ENCODE results near the gene MTHFD2L. TPM values are rescaled to one million over a fixed set of nuclear protein-coding genes. Genes with fewer than 3 reads are reported as not detected.
"Not testable (repeated sequence)": the region's sequence is repeated elsewhere in the genome, so short reads cannot be mapped to it uniquely, and the experiment has no call there.

The MTHFD2L gene
- total RNA-seq, 6 experiments from 2014 or later = 5.2 to 9.0 (median 8.1) TPM

- no peak for DNase-seq
- 0 out of 2 replicates have a peak, but pooled peaks cover under 1% of the 10 kb centered on the region for H3K9me3 Mint-ChIP-seq
- H3K36me3 Mint-ChIP-seq (ENCODE audit: low read depth) = peaks cover 10% of the 10 kb centered on the region; the same call in 1 of the 2 replicates
- H3K27ac Mint-ChIP-seq = no peak overlapping the region
- no peak for TF ChIP-seq CTCF (IDR thresholded peaks at IDR 0.05)
- no peak overlapping the region for H3K4me3 Mint-ChIP-seq
- H3K27me3 Mint-ChIP-seq (ENCODE audit: insufficient read depth) = no peaks in the 10 kb centered on the region; the same call in 1 of the 2 replicates
- peaks cover 6% of the 10 kb centered on the region for H3K4me1 Mint-ChIP-seq (ENCODE audit: low read depth)
Observed at GRCh38 chr4:74125029-74125428, 32.9 kb upstream of the MTHFD2L start.

GRCh38 chr4:74127745-74128144, 30.2 kb upstream of the MTHFD2L start:
- no peak for DNase-seq
- peaks cover 27% of the 10 kb centered on the region; the same call in 1 of the 2 replicates for H3K36me3 Mint-ChIP-seq (ENCODE audit: low read depth)
- no peaks in the 10 kb centered on the region for H3K4me1 Mint-ChIP-seq (ENCODE audit: low read depth)
- H3K27ac Mint-ChIP-seq = no peak overlapping the region
- H3K9me3 Mint-ChIP-seq = peaks cover 10% of the 10 kb centered on the region; the same call in 1 of the 2 replicates
- no peak overlapping the region for H3K4me3 Mint-ChIP-seq
- H3K27me3 Mint-ChIP-seq (ENCODE audit: insufficient read depth) = no peaks in the 10 kb centered on the region; the same call in 1 of the 2 replicates
- no peak for TF ChIP-seq CTCF (IDR thresholded peaks at IDR 0.05)

DNA sequence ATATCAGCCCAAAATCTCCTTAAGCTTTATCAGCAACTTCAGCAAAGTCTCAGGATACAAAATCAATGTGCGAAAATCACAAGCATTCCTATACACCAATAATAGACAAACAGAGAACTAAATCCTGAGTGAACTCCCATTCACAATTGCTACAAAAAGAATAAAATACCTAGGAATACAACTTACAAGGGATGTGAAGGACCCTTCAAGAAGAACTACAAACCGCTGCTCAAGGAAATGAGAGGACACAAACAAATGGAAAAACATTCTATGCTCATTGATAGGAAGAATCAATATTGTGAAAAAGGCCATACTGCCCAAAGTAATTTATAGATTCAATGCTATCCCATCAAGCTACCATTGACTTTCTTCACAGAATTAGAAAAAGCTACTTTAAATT, 27.1 kb upstream of the MTHFD2L start:
- not testable (repeated sequence) for H3K27ac Mint-ChIP-seq; H3K4me3 Mint-ChIP-seq; DNase-seq; H3K4me1 Mint-ChIP-seq (ENCODE audit: low read depth); H3K27me3 Mint-ChIP-seq (ENCODE audit: insufficient read depth)
- peaks cover 11% of the 10 kb centered on the region; the same call in 1 of the 2 replicates for H3K9me3 Mint-ChIP-seq
- H3K36me3 Mint-ChIP-seq (ENCODE audit: low read depth) = peaks cover 27% of the 10 kb centered on the region; the same call in 1 of the 2 replicates

- Mint-ChIP-seq H3K9me3 (peaks cover 17% of the 10 kb centered on the region), H3K36me3 (ENCODE audit: low read depth) (peaks cover 38% of the 10 kb centered on the region)
- H3K4me1 Mint-ChIP-seq (ENCODE audit: low read depth); H3K27ac Mint-ChIP-seq; H3K27me3 Mint-ChIP-seq (ENCODE audit: insufficient read depth); DNase-seq; H3K4me3 Mint-ChIP-seq: not testable (repeated sequence)
Observed at GRCh38 chr4:74132188-74132587, 25.7 kb upstream of the MTHFD2L start.

GRCh38 chr4:74132944-74133343, 25.0 kb upstream of the MTHFD2L start:
- Mint-ChIP-seq H3K27ac (no peak overlapping the region), H3K36me3 (ENCODE audit: low read depth) (peaks cover 38% of the 10 kb centered on the region), H3K4me1 (ENCODE audit: low read depth) (peaks cover 8% of the 10 kb centered on the region), H3K9me3 (peaks cover 17% of the 10 kb centered on the region), H3K4me3 (no peak overlapping the region), H3K27me3 (ENCODE audit: insufficient read depth) (no peaks in the 10 kb centered on the region; the same call in 1 of the 2 replicates)
- no peak for DNase-seq
- no peak for TF ChIP-seq CTCF (IDR thresholded peaks at IDR 0.05)

DNA sequence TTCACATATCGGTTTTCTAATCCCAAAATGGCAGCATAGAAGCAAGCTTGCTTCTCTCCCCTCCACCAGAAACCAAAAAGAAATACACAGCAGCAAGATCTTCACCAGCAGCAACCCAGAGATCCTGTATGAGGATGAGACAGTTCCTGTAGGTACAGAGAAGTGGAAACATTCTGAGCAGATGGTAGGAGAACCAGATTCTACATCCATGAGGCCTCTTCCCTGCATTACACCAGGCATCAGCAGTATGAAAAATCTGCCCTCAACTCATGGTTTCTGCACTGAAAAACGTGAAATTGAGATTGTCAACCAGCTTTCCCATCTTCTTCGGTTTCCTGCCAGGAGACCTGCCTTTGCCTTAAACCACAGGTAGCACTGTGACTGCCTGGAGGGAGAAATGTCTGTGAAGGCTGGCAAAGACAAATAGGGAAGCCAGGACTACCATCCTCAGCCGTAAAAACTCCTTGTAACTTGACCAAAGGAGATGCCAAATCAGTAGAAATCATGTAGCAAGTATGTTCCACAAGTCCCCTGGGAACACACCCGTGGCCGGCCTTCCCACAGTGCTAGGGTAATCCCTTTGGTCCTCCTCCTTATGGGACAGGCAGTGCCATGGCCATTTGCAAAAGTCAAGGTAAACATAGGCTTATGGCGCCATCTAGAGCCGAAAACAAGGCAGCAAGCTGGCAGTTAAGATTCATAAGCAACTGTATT, 24.0 kb upstream of the MTHFD2L start:
- H3K27me3 Mint-ChIP-seq (ENCODE audit: insufficient read depth) = no peaks in the 10 kb centered on the region; the same call in 1 of the 2 replicates
- peak; percentile 77 for DNase-seq
- no peak overlapping the region for H3K4me3 Mint-ChIP-seq

More for the DNA sequence above, 24.0 kb upstream of the MTHFD2L start:
- Mint-ChIP-seq H3K9me3 (peaks cover 17% of the 10 kb centered on the region), H3K4me1 (ENCODE audit: low read depth) (peaks cover 8% of the 10 kb centered on the region), H3K27ac (peak overlapping the region; percentile 8), H3K36me3 (ENCODE audit: low read depth) (peaks cover 38% of the 10 kb centered on the region)
- peak; percentile 90 for TF ChIP-seq CTCF (IDR thresholded peaks at IDR 0.05)
